HUDEP-2 (cell line): Measurements from ENCODE around the gene LETM1.
A peak's percentile ranks its signal among the peaks of the same experiment; 100 is the strongest.

Source experiments
- DNase-seq, 76 experiments: peaks; one replicate each; lab custom pipeline; 2025; ENCODE audit not compliant: unreplicated experiment in 76 of 76; lab: John Stamatoyannopoulos, UW

LETM1 gene

GRCh38 chr4:1766106-1767060 is 89.6 kb downstream of the LETM1 start:
- no peak for DNase-seq

GRCh38 chr4:1765409-1766072 is 90.4 kb downstream of the LETM1 start:
- no peak for DNase-seq

- DNase-seq, result no peak
These were observed 91.3 kb downstream of the LETM1 start for GRCh38 chr4:1764670-1765069.

GRCh38 chr4:1763550-1764080 is 92.3 kb downstream of the LETM1 start:
- peak in 4 of 76 experiments; percentile 12 to 23 (median 14) for DNase-seq

- no peak for DNase-seq
These were observed 92.8 kb downstream of the LETM1 start for GRCh38 chr4:1763070-1763549.

GRCh38 chr4:1762264-1763010 is 93.5 kb downstream of the LETM1 start:
- no peak for DNase-seq
